GM12864 (cell line): ENCODE results near the gene RB1.

ENCODE experiments used
- DNase-seq: peaks from one replicate; pipeline ENCODE4 v3.0.0-alpha.2; 2011; ENCODE audit warnings: low read depth
- H3K4me3 ChIP-seq: 2 replicates; pipeline ENCODE4 v1.5.1; 2011; ENCODE audit warnings: mild to moderate bottlenecking, low read depth, low read length, control low read depth
- CTCF ChIP-seq: IDR thresholded peaks from 2 replicates; pipeline ENCODE4 v1.5.1; 2011; ENCODE audit warnings: low read depth, mild to moderate bottlenecking, moderate library complexity, low read length, control low read depth, inconsistent platforms; ENCODE audit errors: missing control alignments

The RB1 gene

GRCh38 chr13:48303359-48304142 lies at the start of gene RB1:
RB1 (plus strand) TSS chr13:48303751; CDS start chr13:48303913, 162 bp downstream.
- peak within 1 kb of the TSS; percentile 93 for H3K4me3 ChIP-seq
- DNase-seq = peak; percentile 45
- no peak for TF ChIP-seq CTCF

GRCh38 chr13:48253849-48254248 lies 49.7 kb upstream of the RB1 start:
- DNase-seq = no peak
- no peak overlapping the region for H3K4me3 ChIP-seq
- no peak for TF ChIP-seq CTCF

GRCh38 chr13:48255090-48255489 lies 48.5 kb upstream of the RB1 start:
- no peak overlapping the region for H3K4me3 ChIP-seq
- no peak for DNase-seq
- TF ChIP-seq CTCF = no peak

GRCh38 chr13:48255954-48256353 lies 47.6 kb upstream of the RB1 start:
- TF ChIP-seq CTCF = no peak
- H3K4me3 ChIP-seq = no peak overlapping the region
- DNase-seq = no peak

GRCh38 chr13:48258002-48258401 lies 45.5 kb upstream of the RB1 start:
- H3K4me3 ChIP-seq = no peak overlapping the region
- no peak for DNase-seq
- TF ChIP-seq CTCF = no peak

GRCh38 chr13:48258430-48258829 lies 45.1 kb upstream of the RB1 start:
- TF ChIP-seq CTCF = no peak
- no peak overlapping the region for H3K4me3 ChIP-seq
- DNase-seq = no peak

- TF ChIP-seq CTCF = no peak
- DNase-seq = no peak
- H3K4me3 ChIP-seq = no peak overlapping the region
These were observed 42.6 kb upstream of the RB1 start for GRCh38 chr13:48260970-48261369.
